ENCODE data around the gene EFNA1.

- TF ChIP-seq ZNF280D (tag by site-specific recombination; IDR thresholded peaks at IDR 0.05) (no peak), YY1 (tag by site-specific recombination; IDR thresholded peaks at IDR 0.05) (no peak), ZNF549 (tag by site-specific recombination; IDR thresholded peaks at IDR 0.05) (no peak), ZNF146 (tag by site-specific recombination; IDR thresholded peaks at IDR 0.05) (no peak), FEZF1 (tag by site-specific recombination; IDR thresholded peaks at IDR 0.05) (no peak), TRIM28 (IDR thresholded peaks at IDR 0.05; ENCODE audit: borderline replicate concordance, low read length) (no peak), ZNF174 (tag by site-specific recombination; IDR thresholded peaks at IDR 0.05) (no peak), ZNF707 (tag by site-specific recombination; IDR thresholded peaks at IDR 0.05) (no peak), ZNF639 (tag by site-specific recombination; IDR thresholded peaks at IDR 0.05) (no peak), ZNF664 (tag by site-specific recombination; IDR thresholded peaks at IDR 0.05) (no peak)
- TF ChIP-seq, protein P1, sequence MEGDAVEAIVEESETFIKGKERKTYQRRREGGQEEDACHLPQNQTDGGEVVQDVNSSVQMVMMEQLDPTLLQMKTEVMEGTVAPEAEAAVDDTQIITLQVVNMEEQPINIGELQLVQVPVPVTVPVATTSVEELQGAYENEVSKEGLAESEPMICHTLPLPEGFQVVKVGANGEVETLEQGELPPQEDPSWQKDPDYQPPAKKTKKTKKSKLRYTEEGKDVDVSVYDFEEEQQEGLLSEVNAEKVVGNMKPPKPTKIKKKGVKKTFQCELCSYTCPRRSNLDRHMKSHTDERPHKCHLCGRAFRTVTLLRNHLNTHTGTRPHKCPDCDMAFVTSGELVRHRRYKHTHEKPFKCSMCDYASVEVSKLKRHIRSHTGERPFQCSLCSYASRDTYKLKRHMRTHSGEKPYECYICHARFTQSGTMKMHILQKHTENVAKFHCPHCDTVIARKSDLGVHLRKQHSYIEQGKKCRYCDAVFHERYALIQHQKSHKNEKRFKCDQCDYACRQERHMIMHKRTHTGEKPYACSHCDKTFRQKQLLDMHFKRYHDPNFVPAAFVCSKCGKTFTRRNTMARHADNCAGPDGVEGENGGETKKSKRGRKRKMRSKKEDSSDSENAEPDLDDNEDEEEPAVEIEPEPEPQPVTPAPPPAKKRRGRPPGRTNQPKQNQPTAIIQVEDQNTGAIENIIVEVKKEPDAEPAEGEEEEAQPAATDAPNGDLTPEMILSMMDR (tag by site-specific recombination; IDR thresholded peaks at IDR 0.05) = no peak
- TF ChIP-seq, protein P2, sequence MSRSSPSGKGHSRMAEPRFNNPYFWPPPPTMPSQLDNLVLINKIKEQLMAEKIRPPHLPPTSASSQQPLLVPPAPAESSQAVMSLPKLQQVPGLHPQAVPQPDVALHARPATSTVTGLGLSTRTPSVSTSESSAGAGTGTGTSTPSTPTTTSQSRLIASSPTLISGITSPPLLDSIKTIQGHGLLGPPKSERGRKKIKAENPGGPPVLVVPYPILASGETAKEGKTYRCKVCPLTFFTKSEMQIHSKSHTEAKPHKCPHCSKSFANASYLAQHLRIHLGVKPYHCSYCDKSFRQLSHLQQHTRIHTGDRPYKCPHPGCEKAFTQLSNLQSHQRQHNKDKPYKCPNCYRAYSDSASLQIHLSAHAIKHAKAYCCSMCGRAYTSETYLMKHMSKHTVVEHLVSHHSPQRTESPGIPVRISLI (tag by site-specific recombination; IDR thresholded peaks at IDR 0.05) = no peak
- TF ChIP-seq, protein P3, sequence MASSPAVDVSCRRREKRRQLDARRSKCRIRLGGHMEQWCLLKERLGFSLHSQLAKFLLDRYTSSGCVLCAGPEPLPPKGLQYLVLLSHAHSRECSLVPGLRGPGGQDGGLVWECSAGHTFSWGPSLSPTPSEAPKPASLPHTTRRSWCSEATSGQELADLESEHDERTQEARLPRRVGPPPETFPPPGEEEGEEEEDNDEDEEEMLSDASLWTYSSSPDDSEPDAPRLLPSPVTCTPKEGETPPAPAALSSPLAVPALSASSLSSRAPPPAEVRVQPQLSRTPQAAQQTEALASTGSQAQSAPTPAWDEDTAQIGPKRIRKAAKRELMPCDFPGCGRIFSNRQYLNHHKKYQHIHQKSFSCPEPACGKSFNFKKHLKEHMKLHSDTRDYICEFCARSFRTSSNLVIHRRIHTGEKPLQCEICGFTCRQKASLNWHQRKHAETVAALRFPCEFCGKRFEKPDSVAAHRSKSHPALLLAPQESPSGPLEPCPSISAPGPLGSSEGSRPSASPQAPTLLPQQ (tag by site-specific recombination; IDR thresholded peaks at IDR 0.05) = no peak
Observed at GRCh38 chr1:155094622-155094948, 33.1 kb upstream of the EFNA1 start.

Data from HEK293 (cell line).